GM19193 (cell line): ENCODE results near the gene LAT.

Source experiments
- POLR2A ChIP-seq: IDR thresholded peaks from 4 replicates; pipeline ENCODE4 v1.6.1; 2011; ENCODE audit not compliant: insufficient read depth, insufficient read length; ENCODE audit errors: extremely low read depth

Gene LAT

GRCh38 chr16:28992496-28992895, 7.6 kb downstream of the LAT start:
- TF ChIP-seq POLR2A: no peak

DNA sequence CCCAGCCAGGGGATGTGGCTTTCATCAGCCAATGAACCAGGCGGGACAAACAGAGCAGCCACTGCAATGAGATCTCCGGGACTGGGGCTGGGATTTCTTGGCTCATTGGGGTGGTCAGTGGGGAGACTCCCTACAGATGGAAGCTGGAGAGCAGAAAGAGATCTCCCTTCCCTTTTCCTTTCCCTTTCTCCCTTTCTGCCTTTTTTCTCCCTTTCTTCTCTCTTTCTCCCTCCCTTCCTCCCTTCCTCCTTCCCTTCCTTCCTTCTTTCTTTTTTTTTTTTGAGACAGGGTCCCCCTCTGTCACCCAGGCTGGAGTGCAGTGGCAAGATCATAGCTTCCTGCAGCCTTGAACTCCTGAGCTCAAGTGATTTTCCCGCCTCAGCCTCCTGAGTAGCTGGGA, 14.0 kb downstream of the LAT start:
- TF ChIP-seq POLR2A: no peak

DNA sequence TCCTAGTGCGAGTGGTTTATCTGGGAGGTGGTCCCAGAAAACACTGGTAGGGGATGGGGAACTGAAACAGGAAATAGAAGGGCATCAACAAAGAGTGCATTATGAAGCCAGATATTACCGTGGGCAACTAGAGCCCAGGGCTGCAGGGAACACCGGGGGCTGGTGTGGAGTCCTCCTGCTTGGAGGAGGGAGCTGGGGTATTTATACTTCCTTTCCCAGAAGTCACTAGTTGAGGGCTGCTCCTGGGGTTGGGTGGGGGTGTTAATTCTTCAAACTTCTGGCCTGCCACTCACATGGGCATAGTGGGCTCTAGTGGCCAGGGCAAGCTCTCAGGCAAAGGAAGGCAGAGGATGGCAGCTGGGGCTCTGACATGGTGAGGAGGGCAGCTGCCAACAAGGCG, 14.7 kb downstream of the LAT start:
- no peak for TF ChIP-seq POLR2A

DNA sequence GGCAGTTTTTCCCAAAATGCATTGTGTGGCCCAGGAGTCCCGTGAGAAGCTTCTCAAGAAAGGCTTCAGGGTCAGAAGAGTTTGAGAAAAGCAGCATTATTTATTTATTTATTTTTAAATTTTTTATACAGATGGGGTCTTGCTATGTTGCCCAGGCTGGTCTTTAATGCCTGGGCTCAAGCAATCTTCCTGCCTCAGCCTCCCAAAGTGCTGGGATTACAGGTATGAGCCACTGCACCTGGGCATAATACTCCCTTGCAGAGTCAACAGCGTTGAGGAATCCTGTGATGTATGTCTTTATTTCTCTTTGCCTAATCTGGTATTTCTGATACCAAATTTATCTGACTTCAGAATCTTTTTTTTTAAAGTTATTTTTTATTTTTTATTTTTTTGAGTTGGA, 15.2 kb downstream of the LAT start:
- TF ChIP-seq POLR2A: no peak

- no peak for TF ChIP-seq POLR2A
Observed at GRCh38 chr16:29007730-29008593, 23.1 kb downstream of the LAT start.

- no peak for TF ChIP-seq POLR2A
Observed at GRCh38 chr16:29009050-29009837, 24.4 kb downstream of the LAT start.

DNA sequence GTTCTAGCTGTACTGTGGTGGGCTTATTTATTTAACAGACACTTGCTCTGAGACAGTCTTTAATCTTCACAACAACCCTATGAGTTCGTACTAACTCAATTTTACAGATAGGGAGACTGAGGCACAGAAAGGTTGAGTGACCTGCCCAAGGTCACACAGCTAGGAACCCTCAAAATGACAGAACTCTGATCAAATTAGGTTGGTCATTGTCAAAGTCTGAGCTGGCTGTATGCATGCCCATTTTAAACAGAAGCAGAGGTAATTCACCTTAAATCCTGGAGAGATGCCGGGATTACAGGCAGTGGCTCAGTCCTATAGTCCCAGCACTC, 24.9 kb downstream of the LAT start:
- TF ChIP-seq POLR2A: no peak

DNA sequence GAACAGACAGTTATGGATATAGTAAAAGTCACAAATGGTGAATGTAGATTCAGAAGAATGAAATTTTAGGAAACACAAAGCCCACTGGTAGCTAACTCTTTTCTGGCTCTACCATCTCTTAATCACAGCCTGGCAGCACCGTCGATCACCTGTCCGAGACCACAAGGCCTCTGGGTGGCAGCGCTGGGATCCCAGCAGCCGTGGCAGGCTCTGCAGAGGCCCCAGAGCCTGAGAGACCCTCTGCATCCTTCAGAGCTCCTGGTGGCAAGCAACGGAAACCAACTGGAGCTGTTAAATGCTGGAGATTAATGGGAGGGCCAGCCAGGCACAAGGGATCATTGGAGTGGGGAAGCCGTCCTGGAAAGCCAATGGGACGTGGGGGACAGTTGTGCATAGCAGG, 26.3 kb downstream of the LAT start:
- no peak for TF ChIP-seq POLR2A

- no peak for TF ChIP-seq POLR2A
Observed at GRCh38 chr16:29011851-29012250, 27.0 kb downstream of the LAT start.

GRCh38 chr16:29012913-29013553, 28.2 kb downstream of the LAT start:
- no peak for TF ChIP-seq POLR2A

GRCh38 chr16:29014561-29015069, 29.8 kb downstream of the LAT start:
- no peak for TF ChIP-seq POLR2A

- TF ChIP-seq POLR2A: no peak
Observed at GRCh38 chr16:29022196-29022595, 37.3 kb downstream of the LAT start.

DNA sequence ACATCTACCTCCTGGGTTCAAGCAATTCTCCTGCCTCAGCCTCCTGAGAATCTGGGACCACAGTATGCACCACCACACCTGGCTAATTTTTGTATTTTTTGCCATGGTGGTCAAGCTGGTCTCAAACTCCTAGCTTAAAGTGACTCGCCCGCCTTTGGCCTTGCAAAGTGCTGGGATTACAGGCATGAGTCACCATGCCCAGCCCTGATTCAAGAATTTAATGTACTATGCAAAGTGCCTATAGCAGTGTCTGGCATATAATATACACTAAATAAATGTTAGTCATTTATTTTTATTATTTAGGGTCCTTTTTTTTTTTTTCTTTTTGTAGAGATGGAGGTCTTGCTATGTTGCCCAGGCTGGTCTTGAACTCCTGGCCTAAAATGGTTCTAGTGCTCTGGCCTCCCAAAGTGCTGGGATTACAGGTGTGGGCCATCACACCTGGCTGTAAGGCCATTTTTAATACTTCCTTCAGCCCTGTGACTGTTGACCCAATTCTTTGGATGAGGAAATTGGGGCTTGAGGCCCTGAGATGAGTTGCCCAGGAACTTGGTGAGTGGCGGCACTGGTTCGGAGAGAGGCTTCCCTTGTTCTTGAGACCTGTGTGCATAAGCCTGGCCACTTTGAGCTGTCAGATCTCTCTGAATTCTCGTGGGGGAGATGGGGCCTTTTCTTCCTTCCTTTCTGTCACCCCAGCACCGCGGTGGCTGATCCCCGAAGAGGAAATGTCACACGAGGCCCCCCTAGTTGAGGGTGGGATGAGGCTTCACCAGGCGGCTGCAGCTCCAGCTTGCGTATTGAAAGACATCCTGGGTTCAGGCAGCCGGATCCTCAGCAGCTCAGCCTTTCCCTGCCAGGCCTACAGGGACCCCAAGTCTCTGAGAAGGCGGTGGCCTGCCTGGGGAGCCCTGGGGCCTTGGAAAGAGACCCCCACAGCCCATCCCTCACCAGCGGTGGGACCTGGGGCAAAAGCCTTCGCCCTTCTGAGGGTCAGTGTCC, 38.7 kb downstream of the LAT start:
- TF ChIP-seq POLR2A: no peak

GRCh38 chr16:29024278-29024677, 39.4 kb downstream of the LAT start:
- TF ChIP-seq POLR2A: no peak

DNA sequence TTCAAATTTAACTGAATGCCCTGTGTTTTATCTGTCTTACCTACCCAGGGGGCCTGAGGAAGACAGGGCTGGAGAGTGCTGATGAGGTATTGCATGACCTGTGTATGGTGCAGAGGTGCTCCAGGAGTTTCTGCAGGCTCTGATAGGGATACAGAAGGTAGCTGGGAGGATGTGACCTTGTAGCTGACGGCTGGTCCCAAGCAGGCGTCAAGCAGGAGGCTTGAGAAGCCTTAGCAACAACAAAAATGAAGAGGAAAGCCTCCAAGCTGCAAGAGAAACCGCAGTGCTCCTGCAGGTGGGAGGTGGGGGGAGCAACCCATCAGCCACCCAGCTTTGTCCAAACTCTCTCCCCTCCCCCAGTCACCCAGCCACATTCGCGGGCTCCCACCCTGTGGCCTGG, 40.4 kb downstream of the LAT start:
- TF ChIP-seq POLR2A: no peak

- TF ChIP-seq POLR2A: no peak
Observed at GRCh38 chr16:29025735-29026134, 40.9 kb downstream of the LAT start.
